T-helper 2 cell treated with Interferon-gamma antibody and Interleukin-4, amounts not matched to agents 5 μg/mL and 100 μg/mL, for 36 hours (primary cell): ENCODE results near the gene C19orf67.
A peak's percentile ranks its signal among the peaks of the same experiment; 100 is the strongest.

Experiments
- DNase-seq: peaks from one replicate; pipeline ENCODE4 v3.0.0; 2021; ENCODE audit warnings: low spot score
- H3K27ac Mint-ChIP-seq: one replicate; pipeline ENCODE4 v1.8.0; 2021; ENCODE audit warnings: mild to moderate bottlenecking, mixed read lengths
- H3K27me3 Mint-ChIP-seq: one replicate; pipeline ENCODE4 v1.8.0; 2021; ENCODE audit warnings: low read depth, mixed read lengths
- H3K36me3 Mint-ChIP-seq: one replicate; pipeline ENCODE4 v1.8.0; 2021; ENCODE audit warnings: low read depth, mixed read lengths
- H3K4me1 Mint-ChIP-seq: one replicate; pipeline ENCODE4 v1.8.0; 2021; ENCODE audit warnings: low read depth, mixed read lengths
- H3K4me3 Mint-ChIP-seq: one replicate; pipeline ENCODE4 v1.8.0; 2022; ENCODE audit warnings: mild to moderate bottlenecking, moderate library complexity, mixed read lengths
- H3K9me3 Mint-ChIP-seq: one replicate; pipeline ENCODE4 v1.8.0; 2021; ENCODE audit warnings: mixed read lengths

C19orf67 gene

DNA sequence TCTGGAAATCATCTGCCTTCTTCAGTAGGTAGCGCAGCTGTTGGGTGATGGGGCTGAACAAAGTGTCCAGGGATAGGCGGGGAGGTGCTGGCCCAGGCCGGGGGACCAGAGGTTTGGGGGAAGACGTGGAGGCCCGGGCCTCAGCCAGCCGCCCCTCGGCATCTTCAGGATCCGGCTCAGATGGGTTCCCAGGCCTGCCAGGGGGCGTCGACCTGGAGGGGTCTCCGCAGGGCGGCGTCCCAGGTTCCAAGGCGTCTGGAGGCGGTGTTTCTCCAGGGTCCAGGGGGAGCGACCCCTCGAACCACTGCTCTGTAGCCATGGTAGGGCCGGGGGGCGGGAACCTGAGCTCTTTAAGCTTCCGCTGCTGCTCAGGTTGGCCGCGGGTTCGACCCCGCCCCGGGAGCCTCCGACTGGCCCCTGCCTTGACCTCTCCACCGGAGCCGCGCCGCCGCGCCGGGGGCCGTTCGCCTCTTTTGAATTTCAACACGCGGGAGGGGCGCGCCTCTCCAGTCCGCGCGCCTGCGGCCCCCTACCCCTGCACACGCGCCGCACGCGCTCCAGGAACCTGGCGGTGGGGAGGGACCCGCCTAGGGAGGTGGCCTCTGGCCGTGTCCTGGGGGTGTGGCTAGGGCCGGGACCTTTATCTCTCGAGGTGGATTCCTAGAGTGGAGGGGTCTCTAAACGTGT is at the start of gene C19orf67:
Gene C19orf67 (minus strand): TSS at position 475 of the 687 bp plus-strand sequence. CDS start 156 bp downstream, at position 319.
- Mint-ChIP-seq H3K4me3 (no peak within 1 kb of the TSS), H3K27me3 (no peaks in the 10 kb centered on the region), H3K4me1 (peaks cover 14% of the 10 kb centered on the region), H3K27ac (peak within 1 kb of the TSS; percentile 28), H3K9me3 (no peaks in the 10 kb centered on the region), H3K36me3 (peaks cover 26% of the 10 kb centered on the region)
- no peak for DNase-seq

DNA sequence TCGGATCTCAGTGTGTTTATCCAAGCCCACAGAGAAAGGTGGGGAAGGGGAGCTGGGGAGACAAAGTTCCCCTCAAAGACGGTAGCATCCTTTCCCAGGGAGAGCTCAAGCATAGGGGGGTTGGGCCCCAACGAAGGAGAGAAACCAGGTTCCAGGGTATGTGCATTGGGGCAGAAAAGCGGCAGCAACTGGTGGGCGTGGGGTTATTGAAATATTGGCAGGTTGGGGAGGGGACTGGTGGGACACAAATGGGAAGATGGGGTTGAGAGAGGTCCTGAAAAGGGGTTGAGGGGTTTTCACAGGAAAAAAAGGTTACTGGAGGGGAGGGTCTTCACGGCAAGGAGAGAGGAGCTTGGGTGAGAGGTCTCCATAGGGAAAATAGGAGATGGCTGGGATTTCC is 49.8 kb upstream of the C19orf67 start:
- Mint-ChIP-seq H3K36me3 (peaks cover 34% of the 10 kb centered on the region), H3K27me3 (no peaks in the 10 kb centered on the region), H3K9me3 (no peaks in the 10 kb centered on the region), H3K4me3 (peak overlapping the region; percentile 85), H3K4me1 (peaks cover 25% of the 10 kb centered on the region), H3K27ac (peak overlapping the region; percentile 96)
- no peak for DNase-seq

DNA sequence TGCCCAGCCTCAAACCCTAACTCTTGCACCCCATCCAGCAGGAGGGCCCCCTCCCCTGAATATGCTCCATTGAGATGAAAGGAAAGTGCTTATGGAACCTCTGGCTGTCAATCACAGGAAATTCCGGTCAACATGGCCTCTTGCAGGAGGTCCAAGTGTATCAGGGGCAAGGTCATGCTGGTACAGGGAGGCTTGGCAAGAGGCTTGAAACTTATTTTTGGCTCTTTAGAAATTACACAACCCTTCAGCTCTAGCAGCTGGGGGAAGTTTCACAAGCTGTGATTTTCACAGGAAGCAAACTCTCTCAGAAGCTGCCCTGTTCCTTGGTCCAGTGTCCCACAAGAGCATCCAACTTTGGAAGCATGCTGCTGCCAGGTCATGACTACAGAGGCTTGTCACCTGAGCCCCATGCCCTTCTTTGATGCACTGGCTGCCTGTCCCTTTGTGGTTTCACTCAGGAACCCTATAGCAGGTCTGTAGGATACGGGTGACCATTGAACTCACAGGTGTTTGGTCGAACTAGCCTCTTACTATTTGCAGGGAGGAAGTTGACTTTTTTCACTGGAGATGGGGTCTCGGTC is 42.4 kb upstream of the C19orf67 start:
- Mint-ChIP-seq H3K36me3 (peaks cover 35% of the 10 kb centered on the region), H3K4me1 (peaks cover 5% of the 10 kb centered on the region), H3K27ac (no peak overlapping the region), H3K9me3 (no peaks in the 10 kb centered on the region), H3K27me3 (no peaks in the 10 kb centered on the region), H3K4me3 (no peak overlapping the region)
- DNase-seq = no peak

DNA sequence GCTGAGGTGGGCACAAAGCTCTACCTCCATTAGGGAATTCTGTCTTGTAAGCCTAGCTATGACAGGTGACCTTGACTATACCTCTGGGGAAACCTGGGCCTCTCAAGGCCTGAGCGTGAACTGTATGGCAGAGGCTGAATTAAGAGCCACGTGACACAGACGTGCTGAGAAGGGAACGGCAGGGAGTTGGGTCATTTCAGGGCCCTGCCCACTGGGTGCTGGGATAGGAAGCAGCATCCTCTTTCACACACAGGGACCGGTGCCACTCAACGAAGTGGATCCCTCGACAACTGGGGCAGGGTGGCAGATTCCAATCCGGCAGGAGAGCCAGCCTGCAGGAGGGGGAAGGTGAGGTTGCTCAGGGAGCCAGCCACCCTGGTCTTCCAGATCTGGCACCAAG is 41.6 kb upstream of the C19orf67 start:
- no peak overlapping the region for H3K27ac Mint-ChIP-seq
- peaks cover 6% of the 10 kb centered on the region for H3K4me1 Mint-ChIP-seq
- no peak overlapping the region for H3K4me3 Mint-ChIP-seq
- H3K27me3 Mint-ChIP-seq = no peaks in the 10 kb centered on the region
- no peaks in the 10 kb centered on the region for H3K9me3 Mint-ChIP-seq
- H3K36me3 Mint-ChIP-seq = peaks cover 39% of the 10 kb centered on the region
- no peak for DNase-seq

DNA sequence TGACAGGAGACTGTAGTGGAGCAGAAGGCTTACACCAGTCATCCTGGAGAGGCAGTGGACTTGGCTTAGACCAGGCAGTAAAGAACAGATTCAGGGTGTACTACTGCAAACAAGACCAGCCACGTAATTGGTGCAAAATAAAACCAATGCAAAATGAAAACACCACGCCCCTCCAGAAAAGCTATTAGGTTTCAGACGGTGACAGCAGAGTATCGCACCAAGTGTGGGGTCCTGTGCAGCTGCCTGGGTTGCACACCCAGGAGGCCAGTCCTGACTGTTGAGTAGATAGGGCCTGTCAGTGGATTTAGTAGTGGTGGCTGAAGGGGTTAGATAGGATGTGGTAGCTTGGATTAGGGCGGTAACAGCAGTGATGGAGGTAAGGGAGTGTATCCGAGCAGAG is 37.3 kb upstream of the C19orf67 start:
- H3K36me3 Mint-ChIP-seq = peaks cover 39% of the 10 kb centered on the region
- H3K27me3 Mint-ChIP-seq = no peaks in the 10 kb centered on the region
- no peak overlapping the region for H3K27ac Mint-ChIP-seq
- H3K4me1 Mint-ChIP-seq = peaks cover 10% of the 10 kb centered on the region
- H3K9me3 Mint-ChIP-seq = no peaks in the 10 kb centered on the region
- H3K4me3 Mint-ChIP-seq = no peak overlapping the region
- DNase-seq = no peak

DNA sequence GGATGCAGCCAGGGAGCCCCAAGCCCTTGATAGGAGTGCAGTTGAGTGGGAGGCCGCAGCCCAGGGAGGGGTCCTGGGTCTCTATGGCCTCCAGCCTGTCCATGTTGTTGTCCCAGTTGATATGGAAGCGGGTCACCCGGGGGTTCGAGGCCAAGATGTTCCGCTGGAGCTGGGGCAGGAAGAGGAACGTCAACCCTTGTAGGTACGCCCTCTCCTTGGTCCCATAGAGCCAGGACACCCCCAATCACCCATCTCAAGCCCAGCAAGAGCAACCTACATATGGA is 34.9 kb upstream of the C19orf67 start:
- peaks cover 30% of the 10 kb centered on the region for H3K36me3 Mint-ChIP-seq
- no peak for DNase-seq
- H3K4me3 Mint-ChIP-seq = no peak overlapping the region

DNA sequence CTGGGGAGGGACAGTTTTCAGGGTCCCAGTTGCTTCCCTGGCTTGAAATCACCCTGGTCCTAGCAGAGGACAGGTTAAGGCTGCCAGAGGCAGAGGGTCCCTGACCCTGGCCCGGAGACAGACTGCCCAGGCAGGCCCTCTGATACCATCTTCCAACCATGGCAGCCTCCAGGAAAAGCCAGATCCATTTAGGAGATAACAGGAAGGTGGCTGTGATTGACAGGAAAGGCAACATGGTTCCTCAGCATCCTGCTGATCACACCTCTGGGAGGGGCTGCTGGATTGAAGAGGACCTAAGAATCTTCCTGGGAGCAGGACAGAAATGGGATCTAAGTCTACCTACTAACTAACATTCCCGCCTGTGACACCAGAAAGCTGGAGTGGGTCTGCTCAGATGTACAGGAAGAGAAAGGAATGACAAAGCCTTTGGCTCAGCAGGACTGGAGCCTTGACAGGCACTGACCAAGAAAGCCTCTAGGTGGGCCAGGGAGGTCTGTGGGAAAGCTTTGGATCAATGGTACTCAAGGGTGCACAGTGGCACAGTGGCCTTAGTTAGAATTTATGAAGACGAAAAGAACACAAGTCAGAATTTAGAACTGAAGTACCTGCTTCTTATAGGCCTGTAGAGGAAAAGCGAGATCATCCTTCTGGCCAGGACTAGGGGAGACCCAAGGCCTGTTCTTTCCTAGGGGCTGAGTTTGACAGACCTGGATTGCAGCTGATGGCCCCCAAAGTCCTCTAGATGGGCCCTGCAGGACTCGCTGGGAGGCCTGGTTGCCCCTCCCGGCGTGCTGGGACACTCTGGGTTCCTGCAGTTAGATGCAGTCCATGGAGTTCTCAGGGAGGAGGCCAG is 34.3 kb upstream of the C19orf67 start:
- no peaks in the 10 kb centered on the region for H3K27me3 Mint-ChIP-seq
- no peak overlapping the region for H3K4me3 Mint-ChIP-seq

More for the DNA sequence above, 34.9 kb upstream of the C19orf67 start:
- Mint-ChIP-seq H3K27ac (no peak overlapping the region), H3K4me1 (peaks cover 24% of the 10 kb centered on the region), H3K27me3 (no peaks in the 10 kb centered on the region), H3K9me3 (no peaks in the 10 kb centered on the region)

DNA sequence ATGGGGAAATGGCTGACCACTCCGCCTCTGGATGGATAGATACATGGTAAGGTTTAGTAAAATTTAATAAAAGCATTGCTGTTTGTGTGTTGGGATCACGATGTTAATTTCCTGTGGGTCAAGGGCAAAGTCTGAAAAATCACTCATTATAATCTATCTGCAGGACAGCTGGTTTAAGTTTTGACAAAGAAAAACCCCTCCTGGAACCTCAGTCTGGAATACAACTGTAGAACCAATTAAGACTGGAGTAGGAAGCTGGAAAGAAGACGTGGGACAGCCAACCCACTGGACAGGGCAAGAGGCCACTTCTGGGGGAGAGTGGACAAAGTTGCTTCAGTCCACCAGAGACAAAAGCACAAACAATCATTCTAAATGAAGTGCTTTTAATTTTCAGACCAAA is 33.6 kb upstream of the C19orf67 start:
- DNase-seq = no peak
- Mint-ChIP-seq H3K36me3 (peaks cover 23% of the 10 kb centered on the region), H3K9me3 (no peaks in the 10 kb centered on the region)

More for the DNA sequence above, 34.3 kb upstream of the C19orf67 start:
- H3K9me3 Mint-ChIP-seq = no peaks in the 10 kb centered on the region
- peaks cover 29% of the 10 kb centered on the region for H3K36me3 Mint-ChIP-seq
- H3K27ac Mint-ChIP-seq = no peak overlapping the region
- no peak for DNase-seq
- peaks cover 26% of the 10 kb centered on the region for H3K4me1 Mint-ChIP-seq

DNA sequence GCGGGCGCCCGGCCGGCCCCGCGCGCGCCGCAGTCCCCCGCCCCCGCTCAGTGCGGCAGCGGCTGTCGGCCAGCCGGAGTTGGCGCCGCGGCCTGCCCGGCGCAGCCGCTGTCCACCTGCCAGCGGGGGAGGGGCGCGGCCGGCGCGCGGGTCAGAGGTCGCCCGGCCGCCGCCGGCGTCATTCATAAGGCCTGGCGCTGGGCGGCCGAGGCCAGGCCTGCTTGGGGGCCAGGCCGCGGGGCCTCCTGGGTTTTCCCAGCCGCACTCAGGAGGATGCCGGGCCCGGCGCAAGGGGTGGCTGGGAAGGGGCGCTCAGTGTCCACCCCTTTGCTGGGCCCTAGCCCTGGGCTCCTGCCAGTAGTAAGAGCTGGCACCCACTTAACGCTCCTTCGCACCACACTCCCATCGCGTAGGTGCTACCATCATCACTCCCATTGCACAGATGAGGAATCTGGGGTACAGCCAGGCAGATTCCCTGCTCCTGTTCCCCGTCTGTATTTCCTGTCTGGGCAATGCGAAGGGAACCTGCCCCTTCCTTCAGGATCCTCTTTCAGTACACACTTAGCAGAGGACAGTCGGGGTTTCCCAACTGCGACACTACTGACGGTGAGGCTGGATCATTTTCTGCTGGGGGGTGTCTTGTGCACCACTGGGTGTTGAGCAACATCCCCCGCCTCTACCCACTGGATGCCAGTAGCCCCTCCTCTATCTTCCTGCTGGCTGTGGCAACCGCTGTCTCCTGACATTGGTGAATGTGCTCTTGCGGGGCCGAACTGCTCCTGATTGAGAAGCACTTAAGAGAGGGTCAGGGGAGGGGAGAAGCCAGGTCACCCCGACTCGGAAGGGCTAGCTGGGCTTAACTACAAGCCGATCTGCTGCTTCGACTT is 32.8 kb upstream of the C19orf67 start:
- Mint-ChIP-seq H3K36me3 (peaks cover 23% of the 10 kb centered on the region), H3K4me1 (peaks cover 30% of the 10 kb centered on the region), H3K27ac (peak overlapping the region; percentile 93), H3K4me3 (peak overlapping the region; percentile 86), H3K9me3 (no peaks in the 10 kb centered on the region), H3K27me3 (no peaks in the 10 kb centered on the region)
- peak; percentile 27 for DNase-seq

More for the DNA sequence above, 33.6 kb upstream of the C19orf67 start:
- H3K27me3 Mint-ChIP-seq = no peaks in the 10 kb centered on the region
- H3K27ac Mint-ChIP-seq = peak overlapping the region; percentile 93
- H3K4me1 Mint-ChIP-seq = peaks cover 30% of the 10 kb centered on the region
- H3K4me3 Mint-ChIP-seq = peak overlapping the region; percentile 86

DNA sequence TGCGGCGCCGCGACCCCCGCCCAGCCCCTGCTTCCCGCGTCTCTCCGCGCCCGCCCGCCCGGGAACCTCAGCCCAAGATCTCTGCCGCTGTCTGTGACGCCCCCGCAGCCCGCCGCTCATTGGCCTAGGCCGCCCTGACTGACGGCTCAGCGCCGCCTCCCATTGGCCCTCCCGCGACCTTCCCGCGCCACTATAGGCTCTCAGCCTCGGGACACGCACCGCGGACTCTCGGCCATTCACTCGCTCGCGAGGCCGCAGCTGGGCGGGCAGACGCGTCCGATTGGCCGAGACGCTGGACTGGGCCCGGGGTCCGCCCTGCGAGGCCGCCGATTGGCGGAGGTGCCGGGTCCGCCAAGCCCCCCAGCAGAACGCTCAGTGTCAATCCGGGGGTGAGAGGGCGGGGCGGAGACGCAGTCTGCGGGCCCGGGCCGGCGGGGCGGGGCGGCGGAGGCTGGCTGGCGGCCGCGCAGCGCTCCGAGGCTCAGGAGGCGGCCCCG is 32.1 kb upstream of the C19orf67 start, which contains the start of gene PRKACA:
Gene PRKACA (minus strand): TSS at position 95 of the 497 bp plus-strand sequence. CDS start 215 bp downstream, outside the sequence.
- peak; percentile 100 for DNase-seq
- peaks cover 19% of the 10 kb centered on the region for H3K36me3 Mint-ChIP-seq
- peak within 1 kb of the TSS; percentile 94 for H3K4me3 Mint-ChIP-seq
- peaks cover 30% of the 10 kb centered on the region for H3K4me1 Mint-ChIP-seq
- H3K9me3 Mint-ChIP-seq = no peaks in the 10 kb centered on the region
- H3K27me3 Mint-ChIP-seq = no peaks in the 10 kb centered on the region
- peak within 1 kb of the TSS; percentile 93 for H3K27ac Mint-ChIP-seq

DNA sequence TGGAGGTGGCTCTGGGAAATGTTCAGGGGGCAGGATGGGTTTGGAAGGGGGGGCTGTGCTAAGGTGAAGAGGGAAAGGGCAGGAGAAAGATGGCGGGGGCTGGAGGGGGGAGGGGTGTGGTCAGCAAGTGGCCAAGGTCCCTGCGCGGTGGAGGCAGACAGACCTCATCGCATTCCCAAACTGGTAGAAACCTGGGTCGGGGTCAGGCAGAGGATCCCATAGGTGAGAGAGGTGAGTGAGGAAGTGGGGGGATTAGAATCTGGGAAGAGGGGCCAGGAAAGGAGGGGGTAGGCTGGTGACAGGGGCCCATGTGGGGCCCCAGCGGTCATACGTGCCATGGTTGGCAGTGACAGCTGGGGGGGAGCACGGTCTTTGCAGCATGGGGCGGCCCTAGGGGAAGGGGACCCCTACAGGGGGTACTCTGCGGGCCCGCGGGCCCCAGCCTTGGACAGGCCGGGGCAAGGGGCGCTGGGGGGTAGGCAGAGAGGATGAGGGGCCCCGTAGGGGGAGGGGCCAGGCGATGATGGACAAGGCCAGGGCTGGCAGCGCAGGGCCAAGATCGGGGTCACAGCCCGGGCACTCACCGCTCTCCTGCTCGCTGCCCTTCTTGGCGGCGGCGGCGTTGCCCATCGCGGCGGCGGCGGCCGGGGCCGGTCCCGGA is 31.5 kb upstream of the C19orf67 start:
- no peaks in the 10 kb centered on the region for H3K9me3 Mint-ChIP-seq
- peaks cover 29% of the 10 kb centered on the region for H3K4me1 Mint-ChIP-seq
- H3K27ac Mint-ChIP-seq = peak overlapping the region; percentile 88
- H3K4me3 Mint-ChIP-seq = peak overlapping the region; percentile 94
- H3K27me3 Mint-ChIP-seq = no peaks in the 10 kb centered on the region
- peaks cover 15% of the 10 kb centered on the region for H3K36me3 Mint-ChIP-seq
- DNase-seq = peak; percentile 23

DNA sequence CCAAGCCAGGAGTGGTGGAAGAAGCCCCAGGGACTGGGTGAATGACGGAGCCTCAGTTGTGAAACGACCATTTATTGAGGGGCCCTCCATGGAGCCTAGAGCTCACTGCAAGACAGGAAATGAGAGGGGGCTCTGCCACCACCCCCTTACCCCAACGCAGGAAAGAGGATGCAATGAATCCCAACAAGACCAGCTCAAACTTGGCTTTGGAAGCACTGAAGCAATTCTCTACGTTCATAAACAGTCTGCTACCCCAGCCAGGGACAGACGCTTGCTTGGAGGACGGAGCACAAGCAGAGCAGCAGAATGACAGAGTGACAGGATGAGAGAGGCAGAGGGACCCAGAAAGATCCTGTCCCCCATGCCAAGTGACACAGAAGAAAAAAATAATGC is 30.9 kb upstream of the C19orf67 start:
- no peak for DNase-seq
- no peaks in the 10 kb centered on the region for H3K27me3 Mint-ChIP-seq
- peaks cover 34% of the 10 kb centered on the region for H3K4me1 Mint-ChIP-seq
- H3K9me3 Mint-ChIP-seq = no peaks in the 10 kb centered on the region
- H3K36me3 Mint-ChIP-seq = peaks cover 14% of the 10 kb centered on the region
- peak overlapping the region; percentile 94 for H3K4me3 Mint-ChIP-seq
- peak overlapping the region; percentile 88 for H3K27ac Mint-ChIP-seq

DNA sequence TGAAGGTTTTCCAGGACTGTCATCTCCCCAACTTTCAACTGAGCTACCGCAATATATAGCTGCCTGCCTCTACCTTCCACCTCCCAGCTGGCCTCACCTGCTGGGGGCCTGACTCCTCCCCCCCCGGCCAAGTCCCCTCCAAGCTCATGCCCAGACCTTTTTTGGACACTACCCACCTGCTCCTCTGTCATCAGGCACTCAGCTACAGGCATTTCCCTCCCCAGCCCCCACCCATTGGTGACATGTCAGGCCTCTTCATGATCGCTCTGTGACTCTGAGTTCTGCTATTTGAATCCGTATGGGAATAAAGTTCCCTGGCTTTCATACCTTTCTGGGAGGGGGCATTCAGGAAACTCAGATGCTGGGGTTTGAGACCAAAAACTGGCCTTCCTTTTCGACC is 30.2 kb upstream of the C19orf67 start:
- DNase-seq = no peak
- H3K36me3 Mint-ChIP-seq = peaks cover 10% of the 10 kb centered on the region
- H3K27ac Mint-ChIP-seq = no peak overlapping the region
- H3K27me3 Mint-ChIP-seq = no peaks in the 10 kb centered on the region
- H3K4me3 Mint-ChIP-seq = peak overlapping the region; percentile 94
- peaks cover 36% of the 10 kb centered on the region for H3K4me1 Mint-ChIP-seq
- H3K9me3 Mint-ChIP-seq = no peaks in the 10 kb centered on the region
